HG02884 (cell line): ENCODE measurements around the gene CAMTA2.

ENCODE experiments used
- ATAC-seq: cut with Tn5 transposase; IDR thresholded peaks from one replicate; pipeline ENCODE4 v1.9.1; 2021; ENCODE audit warnings: mild to moderate bottlenecking, moderate library complexity; ENCODE audit not compliant: unreplicated experiment

The CAMTA2 gene

GRCh38 chr17:4947411-4948165 is 39.9 kb downstream of the CAMTA2 start:
- no peak for ATAC-seq

- no peak for ATAC-seq
Measured at GRCh38 chr17:4947010-4947410, 40.5 kb downstream of the CAMTA2 start.

- ATAC-seq, result no peak
Measured at GRCh38 chr17:4946312-4946976, 41.0 kb downstream of the CAMTA2 start.

- ATAC-seq, result no peak
Measured at GRCh38 chr17:4945944-4946280, 41.6 kb downstream of the CAMTA2 start.

GRCh38 chr17:4945176-4945943 is 42.1 kb downstream of the CAMTA2 start:
- ATAC-seq, result no peak

GRCh38 chr17:4944554-4945175 is 42.8 kb downstream of the CAMTA2 start:
- ATAC-seq, result no peak

GRCh38 chr17:4944163-4944553 is 43.3 kb downstream of the CAMTA2 start:
- no peak for ATAC-seq

- no peak for ATAC-seq
Measured at GRCh38 chr17:4942760-4943508, 44.5 kb downstream of the CAMTA2 start.

GRCh38 chr17:4941319-4941610 is 46.2 kb downstream of the CAMTA2 start:
- no peak for ATAC-seq

- no peak for ATAC-seq
Measured at GRCh38 chr17:4940555-4941318, 46.7 kb downstream of the CAMTA2 start.

- peak; percentile 76 for ATAC-seq
Measured at GRCh38 chr17:4939796-4940554, 47.5 kb downstream of the CAMTA2 start, which contains the start of the genes RNF167 and SLC25A11. Gene RNF167 (plus strand): TSS chr17:4940268. CDS start chr17:4940910, 642 bp downstream. Gene SLC25A11 (minus strand): TSS chr17:4940046. CDS start chr17:4939910, 136 bp downstream.

GRCh38 chr17:4939546-4939795 is 48.0 kb downstream of the CAMTA2 start:
- ATAC-seq, result peak; percentile 13

- ATAC-seq, result no peak
Measured at GRCh38 chr17:4938688-4939545, 48.6 kb downstream of the CAMTA2 start.

- ATAC-seq, result no peak
Measured at GRCh38 chr17:4938069-4938491, 49.4 kb downstream of the CAMTA2 start.

GRCh38 chr17:4937553-4937952 is 49.9 kb downstream of the CAMTA2 start:
- no peak for ATAC-seq

- no peak for ATAC-seq
Measured at GRCh38 chr17:4936436-4936835, 51.0 kb downstream of the CAMTA2 start.

- ATAC-seq, result no peak
Measured at GRCh38 chr17:4935650-4936049, 51.8 kb downstream of the CAMTA2 start.

- no peak for ATAC-seq
Measured at GRCh38 chr17:4934173-4934979, 53.1 kb downstream of the CAMTA2 start.
